PC-3 (cell line): Measurements from ENCODE around the gene CHRNB4. TPM values are rescaled to one million over a fixed set of nuclear protein-coding genes. Genes with fewer than 3 reads are reported as not detected.

Source experiments
- ATAC-seq: fragments of 200-7000 bp; cut with Tn5 transposase; 2 replicates; pipeline ENCODE4 v1.9.1; 2020; ENCODE audit warnings: mild to moderate bottlenecking, moderate library complexity
- BruUV-seq: library from RNA; stranded (reverse); fragments of 400-500 nt; replicated peaks from 2 replicates; lab custom pipeline; 2021; lab: Mats Ljungman, UMichigan
- CTCF ChIA-PET: fragments of 300-600 bp; sonication (Branson Sonifier 250); formaldehyde crosslinking; loops from one replicate; lab custom pipeline; 2022; ENCODE audit warnings: antibody characterized with exemption; lab: Charles Lee
- POLR2A ChIA-PET: fragments of 300-600 bp; sonication (Branson Sonifier 250); formaldehyde crosslinking; loops from one replicate; lab custom pipeline; 2022; ENCODE audit warnings: antibody characterized with exemption; ENCODE audit not compliant: unreplicated experiment; lab: Charles Lee
- DNase-seq: peaks from one replicate; pipeline ENCODE4 v3.0.0-alpha.2; 2015
- H2AFZ ChIP-seq: fragments of 300-600 bp; sonication (generic); 2 replicates; pipeline ENCODE4 v1.6.0; 2016; ENCODE audit warnings: antibody characterized with exemption, low read length
- H3F3A ChIP-seq: fragments of 300-600 bp; sonication (generic); one replicate; pipeline ENCODE4 v1.6.0; 2017; ENCODE audit warnings: antibody characterized with exemption, low read length, control low read depth, mild to moderate bottlenecking; ENCODE audit not compliant: unreplicated experiment
- H3K27ac ChIP-seq: fragments of 300-600 bp; sonication (generic); 2 replicates; pipeline ENCODE4 v1.5.1; 2016; ENCODE audit warnings: mild to moderate bottlenecking, low read length
- H3K27me3 ChIP-seq: fragments of 300-600 bp; sonication (generic); 2 replicates; pipeline ENCODE4 v1.6.1; 2016; ENCODE audit warnings: low read length, mixed read lengths
- H3K36me3 ChIP-seq: fragments of 300-600 bp; sonication (generic); 2 replicates; pipeline ENCODE4 v1.6.1; 2016; ENCODE audit warnings: low read depth, mixed run types, low read length, mixed read lengths
- H3K4me1 ChIP-seq: fragments of 300-600 bp; sonication (generic); 2 replicates; pipeline ENCODE4 v1.5.1; 2016; ENCODE audit warnings: low read length; ENCODE audit not compliant: insufficient read depth
- H3K4me2 ChIP-seq: fragments of 300-600 bp; sonication (generic); 2 replicates; pipeline ENCODE4 v1.6.0; 2016; ENCODE audit warnings: low read length
- H3K4me3 ChIP-seq: fragments of 300-600 bp; sonication (generic); 2 replicates; pipeline ENCODE4 v1.5.1; 2016; ENCODE audit warnings: mild to moderate bottlenecking, low read length, mixed read lengths
- H3K79me2 ChIP-seq: fragments of 300-600 bp; sonication (generic); 2 replicates; pipeline ENCODE4 v1.6.1; 2017; ENCODE audit warnings: low read length, mixed read lengths
- H3K9ac ChIP-seq: fragments of 300-600 bp; sonication (generic); 2 replicates; pipeline ENCODE4 v1.6.0; 2016; ENCODE audit warnings: mild to moderate bottlenecking, low read length
- H3K9me2 ChIP-seq: fragments of 300-600 bp; sonication (generic); replicated peaks from 2 replicates; pipeline ENCODE4 v1.6.1; 2016; ENCODE audit warnings: mixed run types, low read length, mixed read lengths
- H3K9me3 ChIP-seq: fragments of 300-600 bp; sonication (generic); 2 replicates; pipeline ENCODE4 v1.6.1; 2016; ENCODE audit warnings: low read length, mixed read lengths
- H4K20me1 ChIP-seq: fragments of 300-600 bp; sonication (generic); 2 replicates; pipeline ENCODE4 v1.6.1; 2016; ENCODE audit warnings: low read length, mixed read lengths
- EZH2 ChIP-seq: fragments of 300-600 bp; sonication (generic); IDR thresholded peaks from one replicate; pipeline ENCODE4 v1.6.1; 2017; ENCODE audit warnings: antibody characterized with exemption, mild to moderate bottlenecking, low read length; ENCODE audit not compliant: unreplicated experiment
- EZH2phosphoT487 ChIP-seq: fragments of 300-600 bp; sonication (generic); IDR thresholded peaks from 2 replicates; pipeline ENCODE4 v1.6.1; 2018; ENCODE audit warnings: mild to moderate bottlenecking, antibody characterized with exemption, low read length, borderline replicate concordance
- intact Hi-C: fragments of 100-400 bp; cut with micrococcal nuclease; formaldehyde crosslinking; loops from 2 replicates; pipeline ENCODE4 v1.9.0; 2023
- total RNA-seq: library from RNA; depleted of rRNA; stranded (reverse); fragments of >200 nt; gene quantifications from 2 replicates; pipeline ENCODE4 v1.2.3, GENCODE V29; 2014
- TF ChIP-seq, protein P1 (sequence below): fragments of 300-600 bp; sonication (generic); conservative IDR thresholded peaks from 2 replicates; pipeline ENCODE4 v1.5.1; 2017; ENCODE audit warnings: antibody characterized with exemption, low read depth, mild to moderate bottlenecking, low read length

Gene CHRNB4
- total RNA-seq, 1 experiment from 2014 or later, result not detected

DNA sequence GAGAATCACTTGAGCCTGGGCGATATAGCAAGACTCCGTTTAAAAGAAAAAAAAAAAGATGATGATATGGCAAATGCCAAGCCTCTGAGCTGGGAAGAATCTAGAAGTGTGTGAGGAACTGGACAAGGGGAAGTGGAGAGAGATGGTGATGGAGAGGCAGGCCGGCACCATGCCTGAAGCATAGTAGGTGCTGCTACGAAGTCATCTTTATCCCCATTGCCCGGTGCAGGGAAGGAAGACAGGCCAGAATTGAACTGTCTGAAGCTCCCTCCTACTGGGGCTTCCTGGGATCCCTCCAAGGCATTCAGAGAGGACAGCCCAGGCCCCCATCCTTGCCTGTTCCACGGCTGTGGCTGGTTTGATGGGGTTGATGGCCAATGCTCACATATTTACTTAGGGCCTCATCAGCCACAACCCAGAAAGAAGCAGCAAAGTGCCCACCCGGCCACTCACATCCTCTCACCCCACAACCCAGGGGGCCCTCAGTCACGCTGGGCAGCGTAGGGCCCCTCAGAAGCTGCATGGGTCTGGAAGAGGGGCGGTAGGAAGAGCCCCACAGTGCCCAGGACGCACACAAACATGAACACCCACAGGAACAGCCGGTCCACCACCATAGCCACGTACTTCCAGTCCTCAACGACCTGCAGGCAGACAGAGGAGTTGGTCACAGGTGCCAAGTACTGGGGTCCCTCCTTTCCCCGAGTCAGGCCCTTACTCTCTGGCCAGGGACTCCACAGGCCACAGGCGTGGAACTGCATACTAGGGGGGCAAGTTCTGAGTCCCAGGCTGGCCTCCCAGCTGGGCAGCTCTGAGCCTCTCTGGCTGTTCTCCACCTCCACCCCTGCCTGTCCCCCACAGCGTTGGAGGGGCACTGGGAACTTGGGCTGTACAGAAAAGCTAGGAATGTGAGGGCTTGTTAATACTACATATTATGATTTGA is 16.1 kb downstream of the CHRNB4 start:
- no peak overlapping the region for H3K4me3 ChIP-seq
- no peaks in the 10 kb centered on the region for H3K36me3 ChIP-seq
- H3F3A ChIP-seq, result no peaks in the 10 kb centered on the region
- H3K27me3 ChIP-seq, result peaks cover 33% of the 10 kb centered on the region
- CTCF ChIA-PET, result no interaction called here
- no peak overlapping the region for H3K4me2 ChIP-seq
- no peaks in the 10 kb centered on the region for H3K9me2 ChIP-seq
- POLR2A ChIA-PET, result no interaction called here
- H3K4me1 ChIP-seq, result no peaks in the 10 kb centered on the region
- no peak overlapping the region for H2AFZ ChIP-seq
- H4K20me1 ChIP-seq, result no peaks in the 10 kb centered on the region
- no TSS peak for BruUV-seq
- no peaks in the 10 kb centered on the region for H3K79me2 ChIP-seq
- TF ChIP-seq EZH2 (no peak), EZH2phosphoT487 (no peak)
- TF ChIP-seq, protein P1, sequence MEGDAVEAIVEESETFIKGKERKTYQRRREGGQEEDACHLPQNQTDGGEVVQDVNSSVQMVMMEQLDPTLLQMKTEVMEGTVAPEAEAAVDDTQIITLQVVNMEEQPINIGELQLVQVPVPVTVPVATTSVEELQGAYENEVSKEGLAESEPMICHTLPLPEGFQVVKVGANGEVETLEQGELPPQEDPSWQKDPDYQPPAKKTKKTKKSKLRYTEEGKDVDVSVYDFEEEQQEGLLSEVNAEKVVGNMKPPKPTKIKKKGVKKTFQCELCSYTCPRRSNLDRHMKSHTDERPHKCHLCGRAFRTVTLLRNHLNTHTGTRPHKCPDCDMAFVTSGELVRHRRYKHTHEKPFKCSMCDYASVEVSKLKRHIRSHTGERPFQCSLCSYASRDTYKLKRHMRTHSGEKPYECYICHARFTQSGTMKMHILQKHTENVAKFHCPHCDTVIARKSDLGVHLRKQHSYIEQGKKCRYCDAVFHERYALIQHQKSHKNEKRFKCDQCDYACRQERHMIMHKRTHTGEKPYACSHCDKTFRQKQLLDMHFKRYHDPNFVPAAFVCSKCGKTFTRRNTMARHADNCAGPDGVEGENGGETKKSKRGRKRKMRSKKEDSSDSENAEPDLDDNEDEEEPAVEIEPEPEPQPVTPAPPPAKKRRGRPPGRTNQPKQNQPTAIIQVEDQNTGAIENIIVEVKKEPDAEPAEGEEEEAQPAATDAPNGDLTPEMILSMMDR, result no peak
- no peak overlapping the region for H3K27ac ChIP-seq
- no peaks in the 10 kb centered on the region for H3K9me3 ChIP-seq
- H3K9ac ChIP-seq, result no peak overlapping the region
- ATAC-seq, result no peak
- DNase-seq, result no peak
- intact Hi-C loops, result no loop called here

DNA sequence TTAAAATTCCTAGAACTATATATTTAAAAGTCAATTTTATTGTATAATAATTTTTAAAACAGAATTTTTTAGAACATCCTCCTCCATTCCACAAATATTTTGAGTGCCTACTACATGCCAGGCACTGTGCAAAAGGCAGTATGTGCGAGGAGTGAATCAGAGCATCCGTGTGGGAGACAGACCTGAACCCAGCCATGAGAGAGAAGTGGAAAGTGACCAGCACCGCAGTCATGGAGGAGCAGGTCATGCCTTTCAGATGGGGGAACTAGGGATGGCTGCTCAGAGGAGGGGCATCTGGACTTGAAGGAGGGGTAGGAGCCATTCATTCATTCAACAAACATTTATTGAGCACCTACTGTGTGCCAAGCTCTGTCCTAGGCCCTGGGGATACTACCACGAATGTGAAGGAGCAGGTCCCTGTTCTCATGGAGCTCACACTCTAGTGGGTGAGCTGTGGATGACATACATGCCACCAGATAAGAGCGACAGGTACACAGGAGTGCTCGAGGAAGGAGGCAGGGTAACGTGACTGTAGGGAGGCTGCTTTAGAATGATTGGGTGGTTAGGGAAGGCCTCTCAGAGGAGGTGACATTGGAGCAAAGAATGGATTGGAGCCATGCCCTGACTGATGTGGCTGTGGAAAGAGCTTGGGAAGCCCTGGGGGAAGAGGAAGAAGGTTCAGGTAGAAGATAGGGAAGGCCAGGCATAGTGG is 17.1 kb downstream of the CHRNB4 start:
- ChIA-PET CTCF (no interaction called here), POLR2A (no interaction called here)
- no peaks in the 10 kb centered on the region for H3K79me2 ChIP-seq
- H3K4me1 ChIP-seq, result no peaks in the 10 kb centered on the region
- H3K36me3 ChIP-seq, result no peaks in the 10 kb centered on the region
- no peaks in the 10 kb centered on the region for H3K9me2 ChIP-seq
- DNase-seq, result no peak
- no peak for TF ChIP-seq EZH2phosphoT487
- TF ChIP-seq, protein P1, result no peak
- TF ChIP-seq EZH2, result no peak
- peaks cover 30% of the 10 kb centered on the region for H3K27me3 ChIP-seq
- intact Hi-C loops, result no loop called here
- no peak overlapping the region for H3K4me3 ChIP-seq
- no peak overlapping the region for H3K27ac ChIP-seq
- BruUV-seq, result no TSS peak
- no peak for ATAC-seq
- H3K9ac ChIP-seq, result no peak overlapping the region
- no peaks in the 10 kb centered on the region for H3K9me3 ChIP-seq
- H3K4me2 ChIP-seq, result no peak overlapping the region
- H4K20me1 ChIP-seq, result no peaks in the 10 kb centered on the region
- H2AFZ ChIP-seq, result no peak overlapping the region
- no peaks in the 10 kb centered on the region for H3F3A ChIP-seq
